Neuronal stem cell (in vitro differentiated cells): Measurements from ENCODE around the gene CCDC27.

Source experiments
- DNase-seq: peaks from one replicate; pipeline ENCODE4 v3.0.0-alpha.2; 2013; ENCODE audit warnings: low spot score
- H2AFZ ChIP-seq: one replicate; pipeline ENCODE4 v1.6.1; 2013; ENCODE audit warnings: mild to moderate bottlenecking, low read length, inconsistent platforms
- H2AK5ac ChIP-seq: 2 replicates; pipeline ENCODE4 v1.6.1; 2013; ENCODE audit warnings: low read depth, mild to moderate bottlenecking, inconsistent platforms, low read length, moderate library complexity, mixed read lengths
- H2BK120ac ChIP-seq: 2 replicates; pipeline ENCODE4 v1.6.1; 2013; ENCODE audit warnings: low read depth, mild to moderate bottlenecking, inconsistent platforms, low read length, moderate library complexity, mixed read lengths
- H2BK12ac ChIP-seq: one replicate; pipeline ENCODE4 v1.6.1; 2013; ENCODE audit warnings: low read length, inconsistent platforms
- H2BK15ac ChIP-seq: 2 replicates; pipeline ENCODE4 v1.6.1; 2013; ENCODE audit warnings: mild to moderate bottlenecking, low read length, inconsistent platforms, mixed read lengths
- H2BK5ac ChIP-seq: one replicate; pipeline ENCODE4 v1.6.1; 2013; ENCODE audit warnings: inconsistent platforms, mild to moderate bottlenecking, low read length, moderate library complexity
- H3K14ac ChIP-seq: one replicate; pipeline ENCODE4 v1.6.1; 2013; ENCODE audit warnings: low read length, inconsistent platforms
- H3K18ac ChIP-seq: 2 replicates; pipeline ENCODE4 v1.6.1; 2013; ENCODE audit warnings: low read length, inconsistent platforms
- H3K23ac ChIP-seq: 2 replicates; pipeline ENCODE4 v1.6.1; 2013; ENCODE audit warnings: low read depth, mild to moderate bottlenecking, mixed read lengths, low read length, inconsistent platforms; ENCODE audit not compliant: poor library complexity
- H3K27ac ChIP-seq: replicated peaks from 3 replicates; pipeline ENCODE4 v1.5.1; 2013; ENCODE audit warnings: low read length, inconsistent platforms
- H3K27me3 ChIP-seq, 3 experiments: 2 replicates each; pipeline ENCODE4 v1.6.1; 2013; ENCODE audit warnings: low read length in 3 of 3, mild to moderate bottlenecking in 2 of 3, inconsistent platforms in 1 of 3, low read depth in 1 of 3, mixed read lengths in 1 of 3, moderate library complexity in 1 of 3; ENCODE audit not compliant: control insufficient read depth in 3 of 3, insufficient read depth in 3 of 3
- H3K36me3 ChIP-seq, 2 donors: replicated peaks in 1 of 2; 2 replicates each; pipeline ENCODE4 v1.6.1; 2013; ENCODE audit warnings: low read length in 2 of 2; ENCODE audit not compliant: control insufficient read depth in 2 of 2, insufficient read depth in 2 of 2
- H3K4ac ChIP-seq: 2 replicates; pipeline ENCODE4 v1.6.1; 2013; ENCODE audit warnings: inconsistent platforms, mild to moderate bottlenecking, low read length, moderate library complexity
- H3K4me1 ChIP-seq, 2 donors: 1 replicate in 1 of 2; 2 replicates in 1 of 2; pipeline ENCODE4 v1.6.1; 2013; ENCODE audit warnings: low read length in 2 of 2, low read depth in 1 of 2; ENCODE audit not compliant: control insufficient read depth in 2 of 2, insufficient read depth in 1 of 2
- H3K4me2 ChIP-seq: one replicate; pipeline ENCODE4 v1.6.1; 2013; ENCODE audit warnings: mild to moderate bottlenecking, low read length, inconsistent platforms; ENCODE audit not compliant: insufficient read depth, poor library complexity, severe bottlenecking
- H3K4me3 ChIP-seq, 2 donors: 2 replicates each; pipeline ENCODE4 v1.5.1; 2013; ENCODE audit warnings: low read length in 2 of 2, mild to moderate bottlenecking in 2 of 2, inconsistent platforms in 1 of 2, moderate library complexity in 1 of 2
- H3K79me1 ChIP-seq: one replicate; pipeline ENCODE4 v1.6.1; 2013; ENCODE audit warnings: low read depth, mild to moderate bottlenecking, inconsistent platforms, low read length, moderate library complexity
- H3K9ac ChIP-seq: one replicate; pipeline ENCODE4 v1.6.1; 2013; ENCODE audit warnings: mild to moderate bottlenecking, low read depth, low read length, inconsistent platforms; ENCODE audit not compliant: poor library complexity
- H3K9me3 ChIP-seq, 2 donors: replicated peaks in 1 of 2; 2 replicates each; pipeline versions ENCODE3 to v1.6.1; 2013; ENCODE audit warnings: low read length in 2 of 2, mild to moderate bottlenecking in 2 of 2, inconsistent platforms in 1 of 2, low read depth in 1 of 2, mixed read lengths in 1 of 2, moderate library complexity in 1 of 2; ENCODE audit not compliant: control insufficient read depth in 2 of 2, insufficient read depth in 1 of 2
- H4K8ac ChIP-seq: one replicate; pipeline ENCODE4 v1.6.1; 2013; ENCODE audit warnings: low read depth, mild to moderate bottlenecking, inconsistent platforms, low read length, moderate library complexity
- H4K91ac ChIP-seq: one replicate; pipeline ENCODE4 v1.6.1; 2013; ENCODE audit warnings: low read length, low read depth, mild to moderate bottlenecking, inconsistent platforms; ENCODE audit not compliant: poor library complexity
- WGBS, 2 donors: extraction: QIAGEN DNeasy Blood & Tissue Kit; methylation state at CpG; one replicate each; pipeline ENCODE4 v1.1.7; 2013; ENCODE audit warnings: missing lambda C conversion rate in 2 of 2, mixed read lengths in 1 of 2; ENCODE audit not compliant: insufficient read length in 2 of 2, insufficient replicate concordance in 1 of 2; ENCODE audit errors: extremely low coverage in 2 of 2; 5-methylcytosine and 5-hydroxymethylcytosine counted together

Gene CCDC27

DNA sequence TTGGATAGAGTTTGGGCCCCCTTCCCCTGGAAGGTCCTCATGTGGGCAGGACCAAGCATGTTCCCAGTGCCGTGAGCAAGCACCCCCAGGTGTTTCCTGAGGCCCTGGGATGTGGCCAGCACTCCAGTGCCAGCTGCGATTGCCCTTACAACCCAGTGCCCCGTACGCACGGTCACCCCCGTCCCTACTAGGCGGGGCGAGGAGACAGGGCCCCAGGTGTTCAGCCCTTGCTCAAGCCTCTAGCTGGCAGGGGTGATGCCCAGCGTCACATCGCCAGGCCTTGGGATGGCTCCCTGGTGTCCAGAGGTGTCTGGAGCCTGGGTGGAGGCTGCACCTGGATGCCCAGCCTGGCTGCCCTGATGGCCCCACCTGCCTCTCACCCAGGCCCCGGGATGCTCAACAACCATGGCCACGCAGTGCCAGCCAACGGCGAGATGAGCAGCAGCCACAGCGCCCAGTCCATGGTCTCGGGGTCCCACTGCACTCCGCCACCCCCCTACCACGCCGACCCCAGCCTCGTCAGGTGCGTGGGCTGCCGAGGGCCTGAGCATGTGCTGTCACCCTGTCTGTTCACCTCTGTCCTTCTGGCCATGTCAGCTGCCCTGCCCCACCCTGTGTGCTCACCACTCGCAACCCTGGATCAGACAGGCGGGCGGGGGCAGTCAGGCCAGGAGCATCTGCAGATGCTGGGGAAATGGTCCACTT lies 21.6 kb upstream of the CCDC27 start:
- Histone ChIP-seq H2BK12ac (peak overlapping the region; percentile 99), H3K27me3 (peaks cover 0 to 5% (median 0%) of the 10 kb centered on the region in 3 experiments)
- WGBS, 2 donors: no CpG with 5 or more reads among the region's 25 CpGs

DNA sequence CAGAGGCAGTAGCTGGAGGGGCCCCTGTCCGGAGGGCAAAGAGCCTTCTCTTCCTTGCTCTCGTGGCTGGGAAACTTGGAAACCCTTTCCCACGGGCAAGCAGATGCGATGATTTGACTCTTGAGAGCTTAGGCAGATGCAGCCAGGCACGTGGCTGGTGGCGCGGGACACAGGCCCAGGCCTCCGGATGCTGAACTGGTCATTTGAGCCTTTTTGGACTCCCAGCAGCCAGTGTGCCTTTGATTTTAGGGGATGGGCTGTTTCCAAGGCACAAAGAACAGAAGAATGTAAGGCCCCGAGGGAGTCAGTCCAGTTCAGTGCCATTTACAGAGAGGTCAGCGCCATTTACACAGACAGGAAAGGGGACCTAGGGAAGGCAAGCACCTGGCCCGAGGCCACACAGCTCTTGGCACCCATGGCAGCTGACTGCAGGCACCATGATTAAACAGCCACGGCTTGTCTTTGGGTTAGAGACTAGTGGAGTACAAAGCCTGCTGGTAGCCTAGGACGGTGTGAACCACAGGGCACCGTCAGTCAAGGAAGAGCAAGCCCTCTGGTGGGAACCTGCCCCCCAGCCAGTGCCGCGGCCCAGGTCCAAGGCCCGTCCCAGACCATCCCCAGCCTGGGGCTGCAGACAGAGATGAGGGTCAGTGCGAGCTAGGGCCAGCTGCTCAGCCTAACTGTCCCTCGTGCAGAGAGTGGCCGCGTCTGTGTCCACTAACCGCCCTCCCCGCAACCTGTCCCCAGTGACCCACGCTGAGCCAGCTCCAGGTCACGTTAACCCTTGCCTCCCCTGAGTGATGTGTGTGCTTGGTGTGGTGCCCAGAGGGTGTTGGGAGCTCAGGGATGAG lies 20.4 kb upstream of the CCDC27 start:
- H3K79me1 ChIP-seq: peaks cover 4% of the 10 kb centered on the region
- H3K4me3 ChIP-seq: no peak overlapping the region
- DNase-seq: no peak
- no peaks in the 10 kb centered on the region for H3K9me3 ChIP-seq
- H3K36me3 ChIP-seq: peaks cover 13 to 29% of the 10 kb centered on the region in 2 donors
- H2BK12ac ChIP-seq: peak overlapping the region; percentile 84
- peak overlapping the region; percentile 97 for H3K23ac ChIP-seq
- H2BK120ac ChIP-seq: peak overlapping the region; percentile 63
- H3K18ac ChIP-seq: peak overlapping the region; percentile 97
- peak overlapping the region; percentile 67 for H3K9ac ChIP-seq
- H3K27ac ChIP-seq: no peak overlapping the region
- H3K27me3 ChIP-seq: peaks cover 0 to 5% (median 0%) of the 10 kb centered on the region in 3 experiments
- H2AFZ ChIP-seq: peak overlapping the region; percentile 68
- peaks cover 13 to 18% of the 10 kb centered on the region in 2 donors for H3K4me1 ChIP-seq
- peak overlapping the region; percentile 23 for H4K8ac ChIP-seq
- H2AK5ac ChIP-seq: peak overlapping the region; percentile 88
- H3K4me2 ChIP-seq: no peak overlapping the region
- H4K91ac ChIP-seq: peak overlapping the region; percentile 98
- WGBS, 2 donors: no CpG with 5 or more reads among the region's 25 CpGs
- H3K4ac ChIP-seq: peak overlapping the region; percentile 58
- peak overlapping the region; percentile 59 for H2BK5ac ChIP-seq
- peak overlapping the region; percentile 85 for H3K14ac ChIP-seq
- peak overlapping the region; percentile 96 for H2BK15ac ChIP-seq

More for the DNA sequence above, 21.6 kb upstream of the CCDC27 start:
- no peak overlapping the region for H2AFZ ChIP-seq
- H3K4ac ChIP-seq: no peak overlapping the region
- H3K36me3 ChIP-seq: peaks cover 6 to 18% of the 10 kb centered on the region in 2 donors
- no peak overlapping the region for H3K4me3 ChIP-seq
- H3K4me2 ChIP-seq: no peak overlapping the region
- H3K27ac ChIP-seq: no peak overlapping the region
- no peak overlapping the region for H2BK5ac ChIP-seq
- H2BK15ac ChIP-seq: no peak overlapping the region
- H3K23ac ChIP-seq: peak overlapping the region; percentile 21
- peak overlapping the region; percentile 88 for H2AK5ac ChIP-seq
- H3K79me1 ChIP-seq: peaks cover 4% of the 10 kb centered on the region
- H3K18ac ChIP-seq: peak overlapping the region; percentile 6
- H4K91ac ChIP-seq: no peak overlapping the region
- no peak overlapping the region for H4K8ac ChIP-seq
- H2BK120ac ChIP-seq: no peak overlapping the region
- H3K14ac ChIP-seq: peak overlapping the region; percentile 4
- no peaks in the 10 kb centered on the region for H3K9me3 ChIP-seq
- no peak for DNase-seq
- H3K9ac ChIP-seq: peak overlapping the region; percentile 53
- peaks cover 13 to 18% of the 10 kb centered on the region in 2 donors for H3K4me1 ChIP-seq

DNA sequence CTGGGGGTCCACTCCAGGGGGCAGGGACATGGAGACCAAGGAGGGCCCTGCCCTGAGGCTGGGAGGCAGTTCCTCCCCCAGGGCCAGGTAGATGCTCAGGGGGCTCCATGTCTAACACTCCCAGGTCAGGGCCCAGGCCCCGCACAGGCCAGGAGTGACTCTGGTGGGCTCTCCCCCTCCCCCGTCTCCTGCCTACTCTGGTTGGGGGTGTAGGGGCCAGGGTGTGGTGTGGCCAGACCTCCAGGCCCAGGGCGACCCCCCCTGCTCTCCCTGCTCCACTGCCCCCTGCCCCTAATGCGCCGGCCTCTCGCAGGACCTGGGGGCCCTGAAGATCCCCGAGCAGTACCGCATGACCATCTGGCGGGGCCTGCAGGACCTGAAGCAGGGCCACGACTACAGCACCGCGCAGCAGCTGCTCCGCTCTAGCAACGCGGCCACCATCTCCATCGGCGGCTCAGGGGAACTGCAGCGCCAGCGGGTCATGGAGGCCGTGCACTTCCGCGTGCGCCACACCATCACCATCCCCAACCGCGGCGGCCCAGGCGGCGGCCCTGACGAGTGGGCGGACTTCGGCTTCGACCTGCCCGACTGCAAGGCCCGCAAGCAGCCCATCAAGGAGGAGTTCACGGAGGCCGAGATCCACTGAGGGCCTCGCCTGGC lies 19.7 kb upstream of the CCDC27 start:
- Histone ChIP-seq H3K27ac (no peak overlapping the region), H3K36me3 (peaks cover 15 to 35% of the 10 kb centered on the region in 2 donors), H4K8ac (peak overlapping the region; percentile 23), H3K4me1 (peaks cover 13 to 18% of the 10 kb centered on the region in 2 donors), H3K27me3 (peaks cover 0 to 5% (median 0%) of the 10 kb centered on the region in 3 experiments), H4K91ac (peak overlapping the region; percentile 98), H2BK12ac (peak overlapping the region; percentile 84), H3K9ac (peak overlapping the region; percentile 80), H2BK120ac (peak overlapping the region; percentile 63), H2AK5ac (peak overlapping the region; percentile 88), H2AFZ (no peak overlapping the region), H3K4ac (peak overlapping the region; percentile 66), H3K9me3 (no peaks in the 10 kb centered on the region), H3K18ac (peak overlapping the region; percentile 97), H3K4me2 (peak overlapping the region; percentile 11), H3K23ac (peak overlapping the region; percentile 97), H3K79me1 (peaks cover 2% of the 10 kb centered on the region), H2BK5ac (peak overlapping the region; percentile 35), H3K4me3 (no peak overlapping the region), H2BK15ac (peak overlapping the region; percentile 96), H3K14ac (peak overlapping the region; percentile 94)
- no peak for DNase-seq
- WGBS, 2 donors: no CpG with 5 or more reads among the region's 37 CpGs
